ENCODE results near the gene OPTN.

DNA sequence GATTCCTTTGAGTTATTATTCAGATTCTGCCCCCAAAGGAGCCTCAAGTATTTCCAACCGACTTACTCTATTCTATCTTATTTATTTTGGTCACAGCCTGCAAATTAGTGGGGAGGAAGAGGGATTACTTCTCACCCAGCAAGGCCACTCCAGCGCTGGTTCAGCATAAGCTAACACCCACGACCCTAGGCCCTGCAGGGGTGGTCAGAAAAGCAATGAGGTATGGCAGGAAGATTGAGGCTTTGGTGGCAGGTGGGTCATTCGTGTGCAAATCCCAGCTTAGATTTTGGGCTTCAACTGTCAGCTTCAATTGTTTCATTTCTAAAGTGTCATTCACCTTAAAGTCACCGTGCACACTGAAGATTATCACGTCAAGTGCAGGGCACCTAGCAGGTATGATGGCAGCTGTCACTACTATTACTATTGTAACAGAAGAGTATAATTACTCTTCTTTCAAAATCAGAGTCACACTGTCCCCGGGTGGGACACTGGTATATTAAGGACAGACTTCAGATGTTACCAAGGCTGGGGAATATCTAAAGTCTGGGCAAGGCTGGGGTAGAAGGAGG lies 48.8 kb upstream of the OPTN start:
- TF ChIP-seq GATA2 (IDR thresholded peaks at IDR 0.05; ENCODE audit: low read depth, low read length) (no peak), GATA3 (IDR thresholded peaks at IDR 0.05; ENCODE audit: low read depth, low read length) (no peak)

Measured in SH-SY5Y (cell line).